ENCODE measurements around the gene KLF6.

- TF ChIP-seq POLR2AphosphoS5 (IDR thresholded peaks at IDR 0.05; ENCODE audit: borderline replicate concordance, low read depth, low read length) (no peak), EZH2 (IDR thresholded peaks at IDR 0.05) (no peak)
Measured at GRCh38 chr10:3806603-3807002, 21.6 kb upstream of the KLF6 start.

Data from SK-N-MC (cell line).